Measurements from ENCODE around the gene WNT16. TPM values are rescaled to one million over a fixed set of nuclear protein-coding genes. Genes with fewer than 3 reads are reported as not detected.
"Not testable (repeated sequence)": the region's sequence is repeated elsewhere in the genome, so short reads cannot be mapped to it uniquely, and the experiment has no call there.

The WNT16 gene
- polyA plus RNA-seq (ENCODE audit: insufficient read length in 3 of 3) = not detected

DNA sequence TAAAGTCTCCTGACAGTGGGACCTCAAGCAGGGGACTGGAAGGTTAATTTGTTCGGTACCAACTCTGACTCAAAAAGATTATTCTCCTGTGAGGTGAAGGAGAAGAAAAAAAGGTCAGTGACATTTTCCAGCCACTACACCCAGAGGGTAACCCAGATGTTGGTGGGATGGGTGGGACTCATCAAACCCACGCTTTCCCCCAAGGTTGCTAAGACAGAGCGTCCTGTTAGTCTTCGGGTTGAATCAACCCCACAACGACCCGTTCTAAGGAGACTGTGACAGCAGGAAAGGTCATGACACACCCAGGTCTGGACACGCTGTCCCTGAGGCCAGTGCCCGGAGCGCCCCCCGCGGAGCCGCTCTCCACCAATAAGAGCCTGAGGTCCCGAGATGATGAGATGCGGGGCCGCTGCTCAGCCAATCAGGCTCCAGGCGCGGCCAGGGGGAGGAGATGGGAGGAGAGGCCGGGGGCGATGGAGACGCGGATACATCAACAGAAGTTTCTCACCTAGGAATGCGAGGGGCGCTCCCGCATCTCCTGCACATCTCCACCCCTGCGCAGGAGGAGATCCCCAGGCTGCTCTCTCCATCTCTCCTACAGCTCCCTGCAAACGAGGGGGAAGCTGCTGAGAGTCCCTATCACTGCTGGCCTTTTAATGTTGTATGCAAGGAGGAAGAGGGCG lies at the start of gene WNT16:
WNT16 (plus strand) TSS at position 493 of the 683 bp plus-strand sequence. CDS start 293 bp downstream, outside the sequence.
- DNase-seq (ENCODE audit: low read depth in 3 of 3, low spot score in 2 of 3) = no peak

DNA sequence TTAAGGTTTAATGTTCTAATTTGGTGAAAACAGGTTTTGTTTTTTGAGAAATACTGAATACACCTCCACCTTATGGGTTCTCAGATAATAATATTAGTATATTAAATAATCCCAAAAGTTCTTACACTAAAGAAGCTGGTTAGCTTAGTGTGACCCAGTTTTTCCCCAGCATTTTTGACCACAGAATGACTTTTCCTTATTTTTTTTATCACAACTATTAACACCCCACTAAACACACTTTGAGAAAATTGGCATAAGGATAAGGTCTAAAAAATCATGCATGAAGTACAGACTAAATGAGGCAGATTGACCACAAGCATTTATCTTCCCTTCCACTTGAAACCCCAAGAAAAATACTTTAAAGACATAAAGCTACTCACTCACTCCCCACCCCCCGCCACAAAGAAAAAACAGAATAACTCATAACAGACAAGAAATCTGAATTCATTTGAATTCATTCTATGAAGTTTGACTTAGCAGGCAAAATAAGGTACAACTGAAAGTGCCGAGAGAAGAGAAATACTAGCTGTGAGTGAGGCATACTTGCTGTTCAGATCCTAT lies 49.7 kb upstream of the WNT16 start:
- no peak for DNase-seq (ENCODE audit: low read depth in 3 of 3, low spot score in 2 of 3)

DNA sequence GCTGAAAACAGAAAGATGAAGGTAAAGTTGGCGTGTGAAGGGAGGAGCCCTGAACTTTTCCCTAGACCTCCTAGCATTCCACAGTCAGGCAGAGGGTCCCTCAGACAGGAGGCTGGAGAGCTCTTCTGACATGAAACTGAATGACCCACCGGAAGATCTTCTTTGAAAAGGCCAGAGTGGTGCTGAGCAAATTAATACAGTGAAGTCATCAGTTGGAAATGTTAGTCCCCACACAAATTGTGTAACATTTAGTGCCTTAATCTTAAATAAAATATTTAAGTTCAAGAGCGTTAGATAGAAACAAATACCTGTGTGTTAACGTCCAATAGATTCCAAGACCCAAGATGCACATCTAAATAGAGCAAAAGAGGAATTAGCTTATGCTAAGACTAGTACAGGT lies 49.0 kb upstream of the WNT16 start:
- DNase-seq (ENCODE audit: low read depth in 3 of 3, low spot score in 2 of 3) = no peak

DNA sequence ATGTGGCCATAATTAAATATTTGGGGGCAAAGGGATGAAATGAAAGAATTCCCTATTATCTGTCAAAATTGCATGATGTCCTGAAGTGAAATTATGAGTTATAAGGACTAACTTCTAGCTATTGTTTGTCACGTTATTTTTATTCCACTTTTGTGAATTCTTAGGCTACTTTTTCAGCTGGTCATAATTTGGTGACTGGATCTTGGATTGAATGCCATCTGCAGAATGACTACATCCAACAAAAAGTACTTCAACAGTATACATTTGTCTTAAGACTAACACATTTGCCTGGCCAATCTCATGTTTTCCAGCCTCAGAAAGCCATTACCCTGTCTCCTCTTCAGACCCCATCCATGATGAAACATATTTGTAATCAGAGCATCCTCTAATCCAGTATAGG lies 48.1 kb upstream of the WNT16 start:
- no peak for DNase-seq (ENCODE audit: low read depth in 3 of 3, low spot score in 2 of 3)

DNA sequence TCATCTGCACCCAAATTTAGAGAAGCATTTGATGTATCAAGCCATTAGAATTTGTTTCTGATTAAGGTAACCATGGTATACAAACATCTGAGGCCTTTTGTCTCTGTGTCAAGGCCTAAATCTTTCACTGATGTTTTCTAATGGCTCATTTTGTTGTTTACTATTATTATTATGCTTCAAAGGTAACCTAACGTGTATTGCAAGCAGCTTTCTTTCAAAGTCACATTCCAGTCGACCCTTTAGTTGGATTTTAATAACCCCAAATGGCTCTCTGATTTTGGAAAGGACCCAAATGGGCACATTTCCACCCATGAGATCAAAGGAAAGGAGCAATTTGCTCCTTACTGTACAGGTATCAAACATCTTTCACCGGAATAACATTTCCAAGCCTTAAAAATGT lies 46.7 kb upstream of the WNT16 start:
- DNase-seq (ENCODE audit: low read depth in 3 of 3, low spot score in 2 of 3) = no peak

- no peak for DNase-seq (ENCODE audit: low read depth in 3 of 3, low spot score in 2 of 3)
These were observed 43.6 kb upstream of the WNT16 start for GRCh38 chr7:121285066-121285667.

- DNase-seq (ENCODE audit: low read depth in 3 of 3, low spot score in 2 of 3) = no peak
These were observed 42.6 kb upstream of the WNT16 start for GRCh38 chr7:121286186-121286585.

DNA sequence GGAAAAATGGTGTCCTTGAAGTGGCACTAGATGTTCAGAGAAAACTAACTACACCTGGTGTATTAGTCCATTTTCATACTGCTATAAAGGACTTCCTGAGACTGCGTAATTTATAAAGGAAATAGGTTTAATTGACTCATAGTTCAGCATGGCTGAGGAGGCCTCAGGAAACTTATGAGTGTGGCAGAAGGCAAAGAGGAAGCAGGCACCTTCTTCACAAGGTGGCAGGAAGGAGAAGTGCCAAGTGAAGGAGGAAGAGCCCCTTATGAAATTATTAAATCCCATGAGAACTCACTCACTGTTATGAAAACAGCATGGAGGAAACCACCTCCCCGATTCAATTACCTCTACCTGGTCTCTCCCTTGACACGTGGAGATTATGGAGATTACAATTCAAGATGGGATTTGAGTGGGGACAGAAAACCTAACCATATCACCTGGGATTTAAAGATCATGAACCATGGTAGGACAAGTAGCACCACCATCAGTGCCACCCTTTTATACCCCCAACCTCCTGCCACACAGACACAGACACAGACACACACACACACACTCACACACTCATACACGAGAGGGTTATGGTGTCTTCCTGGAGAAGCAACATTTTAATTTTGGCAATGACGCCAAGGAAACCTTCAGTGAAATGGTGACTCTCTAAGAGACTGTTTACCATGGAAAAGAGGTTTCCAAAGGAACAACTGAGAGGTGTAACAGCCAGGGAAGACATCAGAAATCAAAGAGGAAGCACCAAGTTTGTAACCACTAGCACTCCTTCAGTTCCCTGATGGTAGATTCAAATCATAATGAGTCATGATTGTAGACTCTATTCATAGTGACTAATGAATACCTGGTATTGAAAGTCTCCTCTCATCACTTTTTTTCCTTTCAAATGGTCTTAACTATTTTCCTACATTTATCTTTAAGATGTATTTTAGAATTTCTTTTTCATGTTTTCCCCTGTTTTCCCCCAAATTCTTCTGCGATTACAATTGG lies 41.8 kb upstream of the WNT16 start:
- DNase-seq (ENCODE audit: low read depth in 3 of 3, low spot score in 2 of 3) = no peak

- DNase-seq (ENCODE audit: low read depth in 3 of 3, low spot score in 2 of 3) = no peak
These were observed 39.9 kb upstream of the WNT16 start for GRCh38 chr7:121288894-121289293.

- DNase-seq (ENCODE audit: low read depth in 3 of 3, low spot score in 2 of 3) = not testable (repeated sequence)
These were observed 38.9 kb upstream of the WNT16 start for GRCh38 chr7:121289930-121290329.

DNA sequence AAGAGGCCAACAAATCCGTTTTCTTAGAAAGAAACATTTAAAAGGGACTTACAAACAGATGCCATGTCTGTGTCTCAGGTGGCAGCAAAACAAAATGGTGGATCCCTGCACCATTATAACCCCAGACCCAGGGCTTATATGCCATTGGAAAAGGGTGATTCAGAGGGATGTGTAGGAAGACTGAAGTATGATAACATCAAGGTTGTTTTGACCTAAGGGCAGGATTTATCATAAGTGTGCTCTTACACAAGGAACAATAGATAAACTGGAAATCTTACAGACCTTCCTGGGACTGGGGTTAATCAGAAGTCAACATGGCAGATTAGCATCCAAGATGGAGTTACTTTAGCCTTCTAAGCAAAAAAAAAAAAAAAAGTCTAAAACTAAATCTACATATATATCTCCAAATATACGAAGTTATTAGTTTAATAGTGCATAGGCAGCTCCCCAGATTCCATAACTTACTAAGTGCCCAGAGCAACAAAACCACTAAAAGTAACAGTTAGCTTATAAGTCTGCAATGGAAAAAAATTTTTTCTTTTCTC lies 34.3 kb upstream of the WNT16 start:
- DNase-seq (ENCODE audit: low read depth in 3 of 3, low spot score in 2 of 3) = no peak

- DNase-seq (ENCODE audit: low read depth in 3 of 3, low spot score in 2 of 3) = no peak
These were observed 31.0 kb upstream of the WNT16 start for GRCh38 chr7:121297843-121298242.

- no peak for DNase-seq (ENCODE audit: low read depth in 3 of 3, low spot score in 2 of 3)
These were observed 30.0 kb upstream of the WNT16 start for GRCh38 chr7:121298831-121299239.

DNA sequence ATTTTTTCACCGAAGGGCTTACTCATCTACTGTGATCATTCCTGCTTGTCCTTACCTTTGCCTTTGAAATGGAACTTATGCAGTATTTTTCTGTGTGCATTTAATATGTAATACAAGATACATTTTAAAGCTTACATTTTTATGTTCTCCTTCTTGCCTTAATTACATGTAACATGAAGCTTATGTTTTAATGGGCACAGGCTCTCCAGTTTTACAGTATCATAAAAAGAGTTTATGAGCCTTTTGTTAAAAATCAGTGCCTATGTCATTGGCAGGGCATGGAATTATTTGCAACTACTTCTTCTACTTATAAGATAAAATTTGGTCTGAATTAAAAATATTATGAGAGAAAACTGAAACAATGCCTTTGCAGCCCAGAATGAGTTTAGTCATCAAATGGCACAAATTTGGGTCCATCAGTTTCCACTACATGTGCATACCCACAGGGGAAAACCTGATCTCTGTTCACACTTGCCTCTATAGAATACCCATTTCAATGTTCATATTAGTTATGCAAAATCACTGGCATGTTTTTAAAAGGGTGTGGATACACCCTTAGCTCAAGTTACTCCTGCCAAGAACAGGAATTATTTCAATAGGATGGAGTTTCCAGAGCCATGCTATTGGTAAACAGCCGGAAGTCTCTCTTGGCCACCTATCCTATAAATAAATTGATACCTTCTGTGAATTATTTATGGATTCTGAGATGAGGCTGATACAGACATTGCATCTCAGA lies 27.9 kb upstream of the WNT16 start:
- no peak for DNase-seq (ENCODE audit: low read depth in 3 of 3, low spot score in 2 of 3)

GRCh38 chr7:121301446-121302213 lies 27.2 kb upstream of the WNT16 start:
- no peak for DNase-seq (ENCODE audit: low read depth in 3 of 3, low spot score in 2 of 3)

- DNase-seq (ENCODE audit: low read depth in 3 of 3, low spot score in 2 of 3) = no peak
These were observed 26.5 kb upstream of the WNT16 start for GRCh38 chr7:121302214-121302745.

DNA sequence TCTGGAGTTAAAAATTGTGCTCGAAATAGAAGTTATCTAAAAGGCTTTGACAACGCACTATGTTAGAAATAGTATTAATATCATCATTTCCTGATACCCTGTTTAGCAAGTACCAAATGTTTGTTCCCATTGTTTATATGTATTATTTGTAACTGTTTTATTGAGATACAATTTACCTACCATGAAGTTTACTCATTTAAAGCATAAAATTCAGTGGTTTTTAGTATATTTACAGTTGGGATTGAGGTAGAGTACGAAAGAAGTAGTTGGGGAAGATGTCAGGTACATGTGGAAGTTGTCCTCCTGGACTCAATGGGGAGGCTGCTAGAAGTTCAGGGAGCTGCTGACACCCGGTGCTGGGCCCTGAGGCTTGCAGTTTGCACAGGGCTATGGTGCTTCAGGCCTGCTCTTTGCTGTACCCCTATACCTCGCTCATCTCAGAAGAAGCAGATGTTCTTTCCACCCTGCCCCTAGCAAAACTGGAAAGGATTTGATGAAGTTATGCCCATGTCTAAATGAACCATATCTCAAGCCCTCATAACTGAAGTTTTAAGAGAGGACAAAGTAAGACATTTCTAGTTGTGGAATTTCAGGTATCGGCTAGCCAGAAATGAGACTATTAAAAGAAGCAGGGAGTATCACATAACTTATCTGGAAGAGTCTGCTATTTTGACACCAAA lies 25.2 kb upstream of the WNT16 start:
- DNase-seq (ENCODE audit: low read depth in 3 of 3, low spot score in 2 of 3) = no peak

DNA sequence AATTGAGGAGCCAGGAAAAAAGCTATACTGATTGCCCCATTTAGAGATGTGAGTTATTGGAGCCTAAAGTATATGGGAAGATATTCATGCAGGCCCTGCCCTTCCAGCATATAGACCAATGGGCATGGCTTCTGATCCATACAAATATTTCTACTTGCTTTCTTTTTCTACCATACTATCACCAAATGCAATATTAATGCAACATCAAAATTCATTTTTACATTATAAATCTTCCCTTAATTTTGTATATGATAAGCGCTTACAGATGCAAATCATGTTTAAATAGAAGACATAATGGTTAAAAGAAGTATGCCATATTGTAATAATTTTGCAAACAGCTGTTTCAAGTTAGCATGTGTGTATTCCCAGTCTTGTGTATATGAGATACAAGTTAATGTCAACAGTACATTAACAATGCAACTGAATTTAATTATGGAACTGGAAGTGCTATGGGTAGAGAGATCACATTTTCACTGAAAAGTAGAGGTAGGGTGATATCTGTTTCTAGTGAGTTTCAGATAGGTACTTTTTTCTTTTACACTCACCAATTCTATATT lies 24.6 kb upstream of the WNT16 start:
- no peak for DNase-seq (ENCODE audit: low read depth in 3 of 3, low spot score in 2 of 3)
